ENCODE results near the gene ANKRD12. TPM values are rescaled to one million over a fixed set of nuclear protein-coding genes. Genes with fewer than 3 reads are reported as not detected.

ANKRD12 gene
- total and polyA plus RNA-seq, 4 donors = 10.2 to 108 (median 50.0) TPM

- Histone ChIP-seq H3K4me1 (ENCODE audit: control insufficient read depth in 5 of 5, insufficient read depth in 5 of 5, low read length in 5 of 5) (peaks cover 0 to 41% (median 21%) of the 10 kb centered on the region in 5 donors), H3K36me3 (ENCODE audit: control insufficient read depth in 4 of 4, insufficient read depth in 4 of 4, low read length in 4 of 4) (no peaks in the 10 kb centered on the region), H3K9me3 (ENCODE audit: control insufficient read depth in 4 of 4, insufficient read depth in 3 of 4, low read length in 3 of 4) (no peaks in the 10 kb centered on the region), H3K4me3 (peak overlapping the region; percentile 57), H3K27me3 (ENCODE audit: control insufficient read depth in 3 of 3, insufficient read depth in 3 of 3, low read length in 2 of 3) (no peaks in the 10 kb centered on the region), H3K9ac (ENCODE audit: insufficient read depth in 1 of 2, low read length in 2 of 2) (peak overlapping the region; percentile 87), H3K27ac (ENCODE audit: low read depth in 1 of 2, low read length in 1 of 2) (peak overlapping the region; percentile 90 to 94)
- 0% methylated on average over 17 of the region's 17 CpGs for WGBS, 2 donors
- TF ChIP-seq CTCF (IDR thresholded peaks at IDR 0.05; ENCODE audit: control extremely low read depth, extremely low read depth) = no peak
- ATAC-seq (ENCODE audit: insufficient read depth, low FRiP score) (peak; percentile 29), DNase-seq (peak; percentile 29 to 85 (median 84))
Observed at GRCh38 chr18:9101730-9102507, 34.7 kb upstream of the ANKRD12 start.

GRCh38 chr18:9102508-9103375 is 33.8 kb upstream of the ANKRD12 start, which contains the start of gene NDUFV2:
NDUFV2 (plus strand) TSS chr18:9102699; CDS start chr18:9102744, 45 bp downstream.
- TF ChIP-seq CTCF (IDR thresholded peaks at IDR 0.05; ENCODE audit: control extremely low read depth, extremely low read depth) = no peak
- peak; percentile 99 for ATAC-seq (ENCODE audit: insufficient read depth, low FRiP score)
- no peaks in the 10 kb centered on the region for H3K36me3 ChIP-seq (ENCODE audit: control insufficient read depth in 4 of 4, insufficient read depth in 4 of 4, low read length in 4 of 4)
- DNase-seq = peak; percentile 97 to 99 (median 97)
- no peaks in the 10 kb centered on the region for H3K9me3 ChIP-seq (ENCODE audit: control insufficient read depth in 4 of 4, insufficient read depth in 3 of 4, low read length in 3 of 4)
- H3K9ac ChIP-seq (ENCODE audit: insufficient read depth in 1 of 2, low read length in 2 of 2) = peak within 1 kb of the TSS; percentile 87 to 99
- H3K4me1 ChIP-seq (ENCODE audit: control insufficient read depth in 5 of 5, insufficient read depth in 5 of 5, low read length in 5 of 5) = peaks cover 0 to 49% (median 25%) of the 10 kb centered on the region in 5 donors
- peak within 1 kb of the TSS; percentile 88 for H3K4me3 ChIP-seq
- H3K27ac ChIP-seq (ENCODE audit: low read depth in 1 of 2, low read length in 1 of 2) = peak within 1 kb of the TSS; percentile 93 to 94
- 5 to 7% methylated on average over 64 of the region's 64 CpGs for WGBS, 2 donors
- no peaks in the 10 kb centered on the region for H3K27me3 ChIP-seq (ENCODE audit: control insufficient read depth in 3 of 3, insufficient read depth in 3 of 3, low read length in 2 of 3)

DNA sequence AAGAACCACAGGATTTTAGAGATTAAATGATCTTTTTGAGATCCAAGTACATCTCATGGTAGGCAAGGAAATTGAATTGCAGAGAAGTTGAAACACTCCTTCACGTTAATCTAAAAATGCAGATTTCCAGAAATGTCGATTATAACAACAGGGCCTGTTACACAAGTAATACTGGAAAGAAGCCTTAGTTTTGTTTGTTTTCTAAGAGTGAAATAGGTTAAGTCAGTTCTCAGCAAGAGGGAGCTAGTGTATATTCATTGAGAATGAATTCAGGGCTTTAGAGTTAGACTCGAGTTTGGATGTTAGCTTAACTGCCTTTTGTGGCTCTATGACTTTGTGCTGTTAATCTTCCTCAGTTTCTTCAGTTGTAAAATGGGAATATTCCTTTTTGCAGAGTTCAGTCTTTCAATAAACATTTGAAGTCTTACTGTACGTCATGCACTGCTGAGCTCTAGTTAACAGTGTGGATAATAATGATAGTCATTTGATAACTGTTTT is 33.2 kb upstream of the ANKRD12 start:
- peak overlapping the region; percentile 88 for H3K4me3 ChIP-seq
- 0% methylated on average over 4 of the region's 4 CpGs for WGBS, 2 donors
- no peak for TF ChIP-seq CTCF (IDR thresholded peaks at IDR 0.05; ENCODE audit: control extremely low read depth, extremely low read depth)
- ATAC-seq (ENCODE audit: insufficient read depth, low FRiP score) (no peak), DNase-seq (peak in 2 of 3 donors; percentile 77 to 82)
- peak overlapping the region; percentile 86 to 99 for H3K9ac ChIP-seq (ENCODE audit: insufficient read depth in 1 of 2, low read length in 2 of 2)
- peak overlapping the region; percentile 87 to 93 for H3K27ac ChIP-seq (ENCODE audit: low read depth in 1 of 2, low read length in 1 of 2)
- no peaks in the 10 kb centered on the region for H3K9me3 ChIP-seq (ENCODE audit: control insufficient read depth in 4 of 4, insufficient read depth in 3 of 4, low read length in 3 of 4)
- H3K27me3 ChIP-seq (ENCODE audit: control insufficient read depth in 3 of 3, insufficient read depth in 3 of 3, low read length in 2 of 3) = no peaks in the 10 kb centered on the region
- no peaks in the 10 kb centered on the region for H3K36me3 ChIP-seq (ENCODE audit: control insufficient read depth in 4 of 4, insufficient read depth in 4 of 4, low read length in 4 of 4)
- H3K4me1 ChIP-seq (ENCODE audit: control insufficient read depth in 5 of 5, insufficient read depth in 5 of 5, low read length in 5 of 5) = peaks cover 0 to 49% (median 28%) of the 10 kb centered on the region in 5 donors
